Gastroesophageal sphincter (tissue), 4 donors: ENCODE data around the gene NMRAL1. TPM values are rescaled to one million over a fixed set of nuclear protein-coding genes. Genes with fewer than 3 reads are reported as not detected.

ENCODE experiments used
- ATAC-seq: fragments of 150-250 bp; one replicate; pipeline ENCODE4 v1.9.1; 2016; ENCODE audit warnings: mild to moderate bottlenecking, moderate library complexity
- H3K27ac ChIP-seq, 4 donors: fragments of 200-600 bp; sonication (generic) in 3 of 4; 1 replicate in 3 of 4; 2 replicates in 1 of 4; pipeline ENCODE4 v1.5.1; 2016 to 2019
- H3K27me3 ChIP-seq: fragments of 200-600 bp; sonication (generic); one replicate; pipeline ENCODE4 v1.5.1; 2019
- H3K36me3 ChIP-seq, 2 donors: fragments of 200-600 bp; sonication (generic); one replicate each; pipeline ENCODE4 v1.5.1; 2019; ENCODE audit warnings: control low read depth in 1 of 2
- H3K4me1 ChIP-seq, 3 donors: fragments of 200-600 bp; sonication (generic); 1 replicate in 2 of 3; 2 replicates in 1 of 3; pipeline ENCODE4 v1.5.1; 2016 to 2019; ENCODE audit warnings: control low read depth in 2 of 3
- H3K4me3 ChIP-seq, 2 donors: fragments of 200-600 bp; sonication (generic); one replicate each; pipeline ENCODE4 v1.5.1; 2019; ENCODE audit warnings: mild to moderate bottlenecking in 1 of 2, moderate library complexity in 1 of 2
- H3K9me3 ChIP-seq, 3 donors: fragments of 200-600 bp; sonication (generic); one replicate each; pipeline ENCODE4 v1.5.1; 2017 to 2019; ENCODE audit warnings: control low read depth in 2 of 3
- EP300 ChIP-seq: sonication (generic); formaldehyde crosslinking; IDR thresholded peaks from one replicate; pipeline ENCODE4 v1.6.1; 2017; ENCODE audit warnings: antibody characterized with exemption, mild to moderate bottlenecking
- POLR2A ChIP-seq, 2 donors: fragments of 450-650 bp; IDR thresholded peaks; one replicate each; pipeline ENCODE4 v1.6.1; 2017; ENCODE audit warnings: antibody characterized with exemption in 2 of 2, mild to moderate bottlenecking in 2 of 2, moderate library complexity in 1 of 2
- POLR2AphosphoS5 ChIP-seq: sonication (generic); formaldehyde crosslinking; IDR thresholded peaks from one replicate; pipeline ENCODE4 v1.6.1; 2017; ENCODE audit warnings: antibody characterized with exemption
- WGBS, 2 donors: methylation state at CpG; one replicate each; pipeline ENCODE4 v1.1.5; 2018; ENCODE audit warnings: low coverage in 1 of 2; 5-methylcytosine and 5-hydroxymethylcytosine counted together
- total RNA-seq, 4 donors: library from RNA; depleted of rRNA; stranded (reverse); fragments of >200 nt; gene quantifications; one replicate each; pipeline ENCODE4 v1.1.0, GENCODE V29; 2016
- TF ChIP-seq, protein P1 (sequence below), 4 experiments: fragments of 200-600 bp in 2 of 4; fragments of 450-650 bp in 2 of 4; sonication (generic) in 1 of 4; IDR thresholded peaks; one replicate each; pipeline ENCODE4 v1.5.1; 2017 to 2019; ENCODE audit warnings: antibody characterized with exemption in 4 of 4, mild to moderate bottlenecking in 2 of 4, moderate library complexity in 2 of 4

Gene NMRAL1
- 10 to 100 TPM; 32.9 to 49.7 (median 39.3) TPM for total RNA-seq

DNA sequence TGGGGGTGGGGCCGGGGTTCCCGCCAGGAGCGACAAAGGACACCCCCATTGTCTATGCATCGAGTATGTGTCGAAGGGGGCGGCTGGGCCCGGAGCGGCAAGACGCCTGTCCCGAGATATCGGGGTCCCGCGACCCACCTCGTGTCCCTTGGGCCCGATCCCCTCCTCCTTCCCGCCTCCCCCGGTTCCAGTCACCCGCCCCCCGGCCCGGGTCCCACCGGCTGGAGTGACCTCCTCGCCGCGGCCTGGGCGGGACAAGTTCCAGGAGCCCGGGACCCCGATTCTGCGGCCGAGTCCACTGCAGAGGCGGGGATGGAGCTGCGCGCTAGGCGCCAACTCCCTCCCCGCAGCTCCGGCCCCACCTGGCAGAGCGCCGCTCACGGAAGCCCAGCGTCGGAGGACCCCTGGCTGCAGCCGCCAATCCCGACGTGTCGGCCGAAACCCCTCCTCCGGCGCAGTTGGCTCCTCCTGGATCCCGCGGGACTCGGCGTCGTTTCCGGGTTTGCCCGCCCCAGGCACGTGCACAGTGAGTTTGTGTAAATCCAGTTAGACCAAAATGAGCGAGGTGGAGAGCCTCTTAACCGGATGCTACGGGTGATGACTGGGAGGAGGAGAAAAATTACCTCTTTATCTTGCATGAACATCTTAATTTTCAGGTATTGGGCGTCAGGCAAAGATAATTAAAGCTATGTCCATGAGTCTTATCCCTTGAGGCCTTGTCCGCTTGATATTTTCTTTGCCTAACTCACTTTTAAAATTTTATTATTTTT lies at the start of gene NMRAL1:
NMRAL1 (minus strand) TSS at position 434 of the 770 bp plus-strand sequence. CDS start 493 bp downstream, outside the sequence.
- Histone ChIP-seq H3K4me3 (peak within 1 kb of the TSS; percentile 76 to 80), H3K9me3 (no peaks in the 10 kb centered on the region), H3K36me3 (peaks cover 0 to 7% of the 10 kb centered on the region in 2 donors), H3K27ac (peak within 1 kb of the TSS; percentile 51 to 85 (median 82)), H3K4me1 (peaks cover 0 to 50% (median 12%) of the 10 kb centered on the region in 3 donors), H3K27me3 (no peaks in the 10 kb centered on the region)
- 5 to 18% methylated on average over 5 to 21 of the region's 60 CpGs for WGBS, 2 donors
- ATAC-seq = peak; percentile 78
- TF ChIP-seq EP300 (no peak), POLR2AphosphoS5 (peak; percentile 71), POLR2A (IDR thresholded peaks at IDR 0.05) (peak; percentile 26 to 32)
- TF ChIP-seq, protein P1, sequence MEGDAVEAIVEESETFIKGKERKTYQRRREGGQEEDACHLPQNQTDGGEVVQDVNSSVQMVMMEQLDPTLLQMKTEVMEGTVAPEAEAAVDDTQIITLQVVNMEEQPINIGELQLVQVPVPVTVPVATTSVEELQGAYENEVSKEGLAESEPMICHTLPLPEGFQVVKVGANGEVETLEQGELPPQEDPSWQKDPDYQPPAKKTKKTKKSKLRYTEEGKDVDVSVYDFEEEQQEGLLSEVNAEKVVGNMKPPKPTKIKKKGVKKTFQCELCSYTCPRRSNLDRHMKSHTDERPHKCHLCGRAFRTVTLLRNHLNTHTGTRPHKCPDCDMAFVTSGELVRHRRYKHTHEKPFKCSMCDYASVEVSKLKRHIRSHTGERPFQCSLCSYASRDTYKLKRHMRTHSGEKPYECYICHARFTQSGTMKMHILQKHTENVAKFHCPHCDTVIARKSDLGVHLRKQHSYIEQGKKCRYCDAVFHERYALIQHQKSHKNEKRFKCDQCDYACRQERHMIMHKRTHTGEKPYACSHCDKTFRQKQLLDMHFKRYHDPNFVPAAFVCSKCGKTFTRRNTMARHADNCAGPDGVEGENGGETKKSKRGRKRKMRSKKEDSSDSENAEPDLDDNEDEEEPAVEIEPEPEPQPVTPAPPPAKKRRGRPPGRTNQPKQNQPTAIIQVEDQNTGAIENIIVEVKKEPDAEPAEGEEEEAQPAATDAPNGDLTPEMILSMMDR (IDR thresholded peaks at IDR 0.05) = peak in 1 of 4 experiments; percentile 36

DNA sequence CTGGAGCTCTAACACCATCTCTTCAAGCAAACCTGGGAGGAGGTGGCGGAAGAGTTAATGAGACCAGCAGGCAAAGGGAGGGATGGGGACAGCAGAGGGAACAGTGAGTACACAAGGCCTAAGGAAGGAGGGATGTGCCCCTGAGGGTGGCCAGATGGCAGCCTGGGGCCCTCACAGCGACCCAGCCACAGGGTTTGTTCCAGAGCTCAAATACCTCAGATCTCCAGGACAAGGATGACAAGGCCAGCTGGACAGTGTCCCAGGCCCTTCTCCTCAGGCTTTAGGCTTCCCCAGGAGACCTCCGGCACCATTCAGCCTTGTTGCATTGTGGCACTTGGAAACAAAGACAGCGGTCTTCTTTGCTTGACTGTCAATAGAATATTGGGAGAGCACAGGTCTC lies 49.3 kb upstream of the NMRAL1 start:
- TF ChIP-seq POLR2A (IDR thresholded peaks at IDR 0.05) (no peak), POLR2AphosphoS5 (no peak), EP300 (no peak)
- TF ChIP-seq, protein P1 (IDR thresholded peaks at IDR 0.05) = no peak
- WGBS, 2 donors = 100% methylated on average over 1 of the region's 4 CpGs
- ATAC-seq = no peak

DNA sequence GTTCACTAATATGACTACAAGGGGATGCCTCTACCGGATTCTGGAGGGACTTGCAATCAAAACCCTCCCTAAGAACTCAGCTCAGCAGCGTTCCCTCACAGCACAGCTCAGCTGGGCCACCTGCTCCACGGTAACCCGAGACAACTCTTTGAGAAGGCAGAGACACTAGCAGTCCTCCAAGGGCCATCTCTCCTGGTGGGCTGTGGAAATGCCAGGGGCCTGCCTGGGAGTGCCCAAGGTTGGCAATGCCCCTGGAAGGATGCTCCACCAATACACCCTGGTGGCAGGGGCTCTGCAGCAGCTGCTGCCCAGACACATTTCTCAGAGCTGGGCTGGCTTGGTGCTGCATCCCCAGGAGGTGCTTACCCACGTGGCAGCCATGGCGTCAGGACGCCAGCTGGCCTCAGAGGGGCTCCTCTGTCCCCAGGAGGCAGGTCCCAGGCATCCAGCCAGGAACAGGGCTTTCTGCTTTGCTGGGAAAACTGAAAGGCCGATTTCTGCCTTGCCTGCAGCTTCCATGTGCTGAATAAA lies 47.7 kb upstream of the NMRAL1 start:
- Histone ChIP-seq H3K27ac (peak overlapping the region in 1 of 4 donors; percentile 4), H3K4me3 (no peak overlapping the region), H3K9me3 (no peaks in the 10 kb centered on the region), H3K27me3 (no peaks in the 10 kb centered on the region), H3K4me1 (peaks cover 0 to 52% (median 7%) of the 10 kb centered on the region in 3 donors), H3K36me3 (peaks cover 0 to 20% of the 10 kb centered on the region in 2 donors)
- 67 to 80% methylated on average over 1 of the region's 8 CpGs for WGBS, 2 donors
- ATAC-seq = no peak
- TF ChIP-seq, protein P1 (IDR thresholded peaks at IDR 0.05) = no peak
- TF ChIP-seq POLR2A (IDR thresholded peaks at IDR 0.05) = no peak
- TF ChIP-seq POLR2AphosphoS5 = no peak
- no peak for TF ChIP-seq EP300

More for the DNA sequence above, 49.3 kb upstream of the NMRAL1 start:
- Histone ChIP-seq H3K27me3 (no peaks in the 10 kb centered on the region), H3K9me3 (no peaks in the 10 kb centered on the region), H3K36me3 (peaks cover 0 to 20% of the 10 kb centered on the region in 2 donors), H3K27ac (no peak overlapping the region), H3K4me1 (peaks cover 0 to 46% (median 7%) of the 10 kb centered on the region in 3 donors), H3K4me3 (no peak overlapping the region)

DNA sequence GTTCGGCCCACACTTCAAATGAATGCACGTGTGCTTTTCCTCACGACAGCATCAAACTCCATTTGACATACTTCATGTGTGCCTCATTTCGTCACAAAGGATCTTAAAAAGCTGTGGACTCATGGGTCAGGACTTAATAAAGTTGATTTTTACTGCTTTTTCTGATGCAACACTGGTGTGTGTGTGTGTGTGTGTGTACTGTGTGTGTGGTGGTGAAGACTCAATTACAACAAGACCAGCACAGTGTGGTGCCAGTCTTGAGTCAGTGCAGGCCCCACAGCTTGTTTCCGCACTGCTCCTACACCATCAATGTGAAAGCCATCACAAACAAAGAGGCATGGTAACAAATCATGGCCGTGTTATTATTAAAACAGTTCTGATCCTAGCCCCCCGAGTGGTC lies 46.5 kb upstream of the NMRAL1 start:
- no peak for TF ChIP-seq POLR2AphosphoS5
- TF ChIP-seq EP300 = no peak
- TF ChIP-seq, protein P1 (IDR thresholded peaks at IDR 0.05) = no peak
- no peak for TF ChIP-seq POLR2A (IDR thresholded peaks at IDR 0.05)

More for the DNA sequence above, 46.5 kb upstream of the NMRAL1 start:
- no peak overlapping the region for H3K27ac ChIP-seq
- H3K36me3 ChIP-seq = peaks cover 0 to 20% of the 10 kb centered on the region in 2 donors
- H3K27me3 ChIP-seq = no peaks in the 10 kb centered on the region
- no peak for ATAC-seq
- H3K4me3 ChIP-seq = no peak overlapping the region
- 77 to 87% methylated on average over 4 to 6 of the region's 7 CpGs for WGBS, 2 donors
- H3K9me3 ChIP-seq = no peaks in the 10 kb centered on the region
- H3K4me1 ChIP-seq = peaks cover 0 to 54% (median 7%) of the 10 kb centered on the region in 3 donors
